RWPE2 (cell line): ENCODE results near the gene GCSH.

Experiments
- ATAC-seq: fragments of 200-7000 bp; cut with Tn5 transposase; 3 replicates; pipeline ENCODE4 v1.9.1; 2021; ENCODE audit warnings: low read depth
- DNase-seq: peaks from one replicate; pipeline ENCODE4 v3.0.0-alpha.2; 2020; ENCODE audit warnings: low spot score
- H3K27ac ChIP-seq: fragments of 450-650 bp; 2 replicates; pipeline ENCODE4 v1.5.1; 2017; ENCODE audit warnings: mild to moderate bottlenecking; ENCODE audit not compliant: poor library complexity, severe bottlenecking
- H3K27me3 ChIP-seq: fragments of 250-450 bp; sonication (Bioruptor Pico); 2 replicates; pipeline ENCODE4 v1.5.1; 2021; ENCODE audit warnings: mild to moderate bottlenecking, moderate library complexity; ENCODE audit not compliant: insufficient read depth, poor library complexity, severe bottlenecking
- H3K36me3 ChIP-seq: fragments of 250-450 bp; sonication (Bioruptor Pico); 2 replicates; pipeline ENCODE4 v1.5.1; 2020; ENCODE audit warnings: low read depth, mild to moderate bottlenecking, moderate library complexity
- H3K4me1 ChIP-seq: fragments of 250-450 bp; sonication (Bioruptor Pico); 2 replicates; pipeline ENCODE4 v1.5.1; 2021; ENCODE audit warnings: mild to moderate bottlenecking, moderate library complexity; ENCODE audit not compliant: insufficient read depth, poor library complexity, severe bottlenecking
- H3K4me3 ChIP-seq: fragments of 250-450 bp; sonication (Bioruptor Pico); 2 replicates; pipeline ENCODE4 v1.5.1; 2021; ENCODE audit warnings: mild to moderate bottlenecking, moderate library complexity; ENCODE audit not compliant: severe bottlenecking
- H3K9me3 ChIP-seq: fragments of 250-450 bp; sonication (Bioruptor Pico); 2 replicates; pipeline ENCODE4 v1.5.1; 2021; ENCODE audit warnings: mild to moderate bottlenecking, moderate library complexity; ENCODE audit not compliant: severe bottlenecking
- CTCF ChIP-seq: fragments of 450-650 bp; IDR thresholded peaks from one replicate; pipeline ENCODE4 v1.5.1; 2017; ENCODE audit warnings: mild to moderate bottlenecking, moderate library complexity; ENCODE audit not compliant: poor library complexity, severe bottlenecking

The GCSH gene

GRCh38 chr16:81071805-81072204 lies 24.4 kb downstream of the GCSH start:
- H3K4me1 ChIP-seq, result peaks cover 20% of the 10 kb centered on the region
- DNase-seq, result no peak
- peak overlapping the region; percentile 66 for H3K27ac ChIP-seq
- TF ChIP-seq CTCF, result no peak
- H3K4me3 ChIP-seq, result no peak overlapping the region
- no peaks in the 10 kb centered on the region for H3K36me3 ChIP-seq
- ATAC-seq, result peak; percentile 84
- H3K27me3 ChIP-seq, result no peaks in the 10 kb centered on the region
- H3K9me3 ChIP-seq, result no peaks in the 10 kb centered on the region

GRCh38 chr16:81070979-81071378 lies 25.2 kb downstream of the GCSH start:
- no peaks in the 10 kb centered on the region for H3K36me3 ChIP-seq
- H3K4me1 ChIP-seq, result peaks cover 24% of the 10 kb centered on the region
- H3K9me3 ChIP-seq, result no peaks in the 10 kb centered on the region
- TF ChIP-seq CTCF, result no peak
- no peak overlapping the region for H3K4me3 ChIP-seq
- ATAC-seq (no peak), DNase-seq (no peak)
- H3K27ac ChIP-seq, result peak overlapping the region; percentile 66
- no peaks in the 10 kb centered on the region for H3K27me3 ChIP-seq

GRCh38 chr16:81069063-81069462 lies 27.1 kb downstream of the GCSH start:
- Histone ChIP-seq H3K27me3 (no peaks in the 10 kb centered on the region), H3K36me3 (no peaks in the 10 kb centered on the region), H3K4me3 (no peak overlapping the region), H3K27ac (no peak overlapping the region), H3K4me1 (peaks cover 29% of the 10 kb centered on the region), H3K9me3 (no peaks in the 10 kb centered on the region)
- ATAC-seq (no peak), DNase-seq (no peak)
- TF ChIP-seq CTCF, result no peak

- Histone ChIP-seq H3K4me3 (no peak overlapping the region), H3K4me1 (peaks cover 29% of the 10 kb centered on the region), H3K9me3 (no peaks in the 10 kb centered on the region), H3K27me3 (no peaks in the 10 kb centered on the region), H3K36me3 (no peaks in the 10 kb centered on the region), H3K27ac (peak overlapping the region; percentile 32)
- DNase-seq (no peak), ATAC-seq (no peak; the same call in 2 of the 3 replicates)
- TF ChIP-seq CTCF, result no peak
These were observed 29.0 kb downstream of the GCSH start for GRCh38 chr16:81067166-81067565.

GRCh38 chr16:81066681-81067080 lies 29.5 kb downstream of the GCSH start:
- Histone ChIP-seq H3K9me3 (no peaks in the 10 kb centered on the region), H3K36me3 (no peaks in the 10 kb centered on the region), H3K4me3 (no peak overlapping the region), H3K27me3 (no peaks in the 10 kb centered on the region), H3K27ac (peak overlapping the region; percentile 32), H3K4me1 (peaks cover 25% of the 10 kb centered on the region)
- TF ChIP-seq CTCF, result no peak
- DNase-seq (no peak), ATAC-seq (no peak)
